IMR-90 (cell line): ENCODE measurements around the gene DYNLRB1.

Experiments
- FOS ChIP-seq: fragments of 150-350 bp; IDR thresholded peaks from 2 replicates; pipeline ENCODE4 v1.6.1; 2016; ENCODE audit warnings: low read depth, low read length
- POLR2A ChIP-seq: IDR thresholded peaks from 2 replicates; pipeline ENCODE4 v1.6.1; 2012; ENCODE audit warnings: mild to moderate bottlenecking, low read depth, low read length
- TF ChIP-seq, protein P1 (sequence below): conservative IDR thresholded peaks from 2 replicates; pipeline ENCODE4 v1.5.1; 2012; ENCODE audit warnings: mild to moderate bottlenecking, low read depth, low read length, improper control_type of control experiment

DNA sequence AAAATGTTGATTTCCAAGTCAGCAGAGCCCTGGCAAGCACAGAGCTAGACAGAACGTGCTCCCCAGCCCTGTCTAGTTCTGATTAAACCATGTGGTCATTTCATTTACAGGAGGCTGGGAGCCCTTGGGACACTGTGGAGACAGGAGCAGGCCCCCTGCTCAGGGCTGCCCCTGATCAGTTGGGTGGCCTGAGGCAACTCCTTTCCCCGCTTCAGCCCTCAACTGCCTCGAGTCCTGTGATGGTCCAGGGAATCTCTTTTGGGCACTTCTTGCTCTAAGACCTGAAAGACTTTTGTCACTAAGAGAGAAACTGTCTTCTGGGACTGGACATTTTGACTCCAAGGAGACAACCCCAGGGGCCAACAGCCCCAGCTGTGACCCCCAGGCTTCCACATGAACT lies 13.5 kb downstream of the DYNLRB1 start:
- TF ChIP-seq, protein P1, sequence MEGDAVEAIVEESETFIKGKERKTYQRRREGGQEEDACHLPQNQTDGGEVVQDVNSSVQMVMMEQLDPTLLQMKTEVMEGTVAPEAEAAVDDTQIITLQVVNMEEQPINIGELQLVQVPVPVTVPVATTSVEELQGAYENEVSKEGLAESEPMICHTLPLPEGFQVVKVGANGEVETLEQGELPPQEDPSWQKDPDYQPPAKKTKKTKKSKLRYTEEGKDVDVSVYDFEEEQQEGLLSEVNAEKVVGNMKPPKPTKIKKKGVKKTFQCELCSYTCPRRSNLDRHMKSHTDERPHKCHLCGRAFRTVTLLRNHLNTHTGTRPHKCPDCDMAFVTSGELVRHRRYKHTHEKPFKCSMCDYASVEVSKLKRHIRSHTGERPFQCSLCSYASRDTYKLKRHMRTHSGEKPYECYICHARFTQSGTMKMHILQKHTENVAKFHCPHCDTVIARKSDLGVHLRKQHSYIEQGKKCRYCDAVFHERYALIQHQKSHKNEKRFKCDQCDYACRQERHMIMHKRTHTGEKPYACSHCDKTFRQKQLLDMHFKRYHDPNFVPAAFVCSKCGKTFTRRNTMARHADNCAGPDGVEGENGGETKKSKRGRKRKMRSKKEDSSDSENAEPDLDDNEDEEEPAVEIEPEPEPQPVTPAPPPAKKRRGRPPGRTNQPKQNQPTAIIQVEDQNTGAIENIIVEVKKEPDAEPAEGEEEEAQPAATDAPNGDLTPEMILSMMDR = no peak
- no peak for TF ChIP-seq FOS
- no peak for TF ChIP-seq POLR2A
